Heart left ventricle (tissue), 16 donors: Measurements from ENCODE around the gene BNC2. TPM values are rescaled to one million over a fixed set of nuclear protein-coding genes. Genes with fewer than 3 reads are reported as not detected.

Experiments
- ATAC-seq, 4 donors: fragments of 200-7000 bp; cut with Tn5 transposase; one replicate each; pipeline ENCODE4 v1.9.1; 2020 to 2022; ENCODE audit warnings: moderate library complexity in 4 of 4, mild to moderate bottlenecking in 3 of 4, moderate number of reproducible peaks in 1 of 4
- DNase-seq, 5 donors: peaks; one replicate each; pipeline ENCODE4 v3.0.0-alpha.2; 2020
- H3K27ac ChIP-seq, 12 donors: fragments of 200-600 bp; sonication (generic) in 4 of 12; one replicate each; pipeline versions ENCODE4 v1.5.0 to v1.8.0; 2016 to 2022; ENCODE audit warnings: mild to moderate bottlenecking in 2 of 12
- H3K27me3 ChIP-seq, 9 donors: fragments of 200-600 bp; sonication (generic) in 2 of 9; one replicate each; pipeline versions ENCODE4 v1.5.1 to v1.8.0; 2016 to 2022; ENCODE audit warnings: mild to moderate bottlenecking in 3 of 9
- H3K36me3 ChIP-seq, 9 donors: fragments of 200-600 bp; sonication (generic) in 2 of 9; one replicate each; pipeline versions ENCODE4 v1.5.0 to v1.8.0; 2018 to 2022; ENCODE audit warnings: mild to moderate bottlenecking in 2 of 9
- H3K4me1 ChIP-seq, 12 donors: fragments of 200-600 bp; sonication (generic) in 4 of 12; one replicate each; pipeline versions ENCODE4 v1.5.0 to v1.8.0; 2016 to 2022; ENCODE audit warnings: mild to moderate bottlenecking in 3 of 12
- H3K4me3 ChIP-seq, 12 donors: fragments of 200-600 bp; sonication (generic) in 4 of 12; one replicate each; pipeline versions ENCODE4 v1.5.0 to v1.8.0; 2017 to 2022; ENCODE audit warnings: mild to moderate bottlenecking in 9 of 12, moderate library complexity in 4 of 12
- H3K9me3 ChIP-seq, 12 donors: fragments of 200-600 bp; sonication (generic) in 4 of 12; one replicate each; pipeline versions ENCODE4 v1.5.0 to v1.8.0; 2016 to 2022; ENCODE audit warnings: mild to moderate bottlenecking in 1 of 12
- POLR2A ChIP-seq, 2 donors: fragments of 450-650 bp; IDR thresholded peaks; one replicate each; pipeline ENCODE4 v1.6.1; 2017; ENCODE audit warnings: antibody characterized with exemption in 2 of 2, mild to moderate bottlenecking in 2 of 2, moderate library complexity in 2 of 2
- WGBS, 4 donors: extraction: QIAGEN DNeasy Blood & Tissue Kit in 2 of 4; methylation state at CpG; one replicate each; pipeline versions ENCODE4 v1.1.5 to v1.1.7; 2013 to 2018; 5-methylcytosine and 5-hydroxymethylcytosine counted together
- intact Hi-C, 10 donors: fragments of 100-400 bp; cut with DNase I; formaldehyde crosslinking; loops; one replicate each; pipeline versions ENCODE4 v1.11.1 to v1.14.2; 2022
- polyA plus RNA-seq, 2 donors: library from polyadenylated mRNA; stranded (reverse); fragments of 200-250 nt; gene quantifications; one replicate each; pipeline ENCODE4 v1.2.3, GENCODE V29; 2013
- total RNA-seq, 9 donors: library from RNA; depleted of rRNA in 2 of 9; stranded (reverse); fragments of >200 nt in 2 of 9; fragmentation: NEBNext Ultra II Directional in 3 of 9; extraction: Animal tissue kit (Norgen Biotek cat#: 25700) in 3 of 9; gene quantifications; one replicate each; pipeline versions ENCODE4 v1.1.0 to v1.2.4, GENCODE V29; 2016 to 2023
- TF ChIP-seq, protein P1 (sequence below), 12 donors: fragments of 200-600 bp; sonication (generic) in 4 of 12; IDR thresholded peaks; one replicate each; pipeline versions ENCODE4 v1.5.0 to v1.8.0; 2018 to 2022; ENCODE audit warnings: antibody characterized with exemption in 12 of 12, mild to moderate bottlenecking in 5 of 12
- donor health status: ischemic (EF 13 %, LVEDD 7.1; RV severe dilation, severe dysfunction).
- donor health status: healthy with polysubstance abuse.
- donor health status: DM: no; HTN: yes; CAD: no.
- donor health status: DM: no; HTN: no; CAD: no.
- donor health status: ischemic (EF 25% LVEDD 6.9; RV normal size, moderate dysfunction).
- donor health status: ischemic (EF 25% LVEDD 5.7; RV mildly dilated, moderate dysfunction).
- donor health status: healthy.
- donor health status: DM: yes; HTN: yes; CAD: no.
- donor health status: ischemic (EF 35%, LVEDD 5.7; RV mildly dilated, moderate dysfunction).
- donor health status: nonischemic (EF 11% LVEDD 7.7; RV severe dilation, severe dysfunction).
- donor health status: DM: yes; HTN: yes; CAD: no.
- donor health status: PGD.
- donor health status: ischemic (EF 29% LVEDD 5.4; RV normal size, mild dysfunction).
- donor health status: nonischemic (EF 23%, LVEDD 6.1; RV moderate dilation, normal function).

The BNC2 gene
- total and polyA plus RNA-seq, 11 donors, result 0.38 to 27.1 (median 3.8) TPM

GRCh38 chr9:16555802-16556201 is 314.7 kb downstream of the BNC2 start:
- Histone ChIP-seq H3K27ac (no peak overlapping the region), H3K9me3 (no peaks in the 10 kb centered on the region), H3K27me3 (no peaks in the 10 kb centered on the region), H3K4me1 (no peaks in the 10 kb centered on the region), H3K4me3 (no peak overlapping the region), H3K36me3 (peaks cover 0 to 18% (median 0%) of the 10 kb centered on the region in 9 donors)
- ATAC-seq (no peak), DNase-seq (no peak)
- intact Hi-C loops, result loop anchor here in 1 of 10 donors (10.0 kb wide), 1 partner anchor 61 kb away; no protein-coding TSS in a partner anchor
- WGBS, 4 donors, result 94 to 100% (median 97%) methylated on average over 1 of the region's 1 CpG
- TF ChIP-seq POLR2A (IDR thresholded peaks at IDR 0.05), result no peak
- TF ChIP-seq, protein P1, sequence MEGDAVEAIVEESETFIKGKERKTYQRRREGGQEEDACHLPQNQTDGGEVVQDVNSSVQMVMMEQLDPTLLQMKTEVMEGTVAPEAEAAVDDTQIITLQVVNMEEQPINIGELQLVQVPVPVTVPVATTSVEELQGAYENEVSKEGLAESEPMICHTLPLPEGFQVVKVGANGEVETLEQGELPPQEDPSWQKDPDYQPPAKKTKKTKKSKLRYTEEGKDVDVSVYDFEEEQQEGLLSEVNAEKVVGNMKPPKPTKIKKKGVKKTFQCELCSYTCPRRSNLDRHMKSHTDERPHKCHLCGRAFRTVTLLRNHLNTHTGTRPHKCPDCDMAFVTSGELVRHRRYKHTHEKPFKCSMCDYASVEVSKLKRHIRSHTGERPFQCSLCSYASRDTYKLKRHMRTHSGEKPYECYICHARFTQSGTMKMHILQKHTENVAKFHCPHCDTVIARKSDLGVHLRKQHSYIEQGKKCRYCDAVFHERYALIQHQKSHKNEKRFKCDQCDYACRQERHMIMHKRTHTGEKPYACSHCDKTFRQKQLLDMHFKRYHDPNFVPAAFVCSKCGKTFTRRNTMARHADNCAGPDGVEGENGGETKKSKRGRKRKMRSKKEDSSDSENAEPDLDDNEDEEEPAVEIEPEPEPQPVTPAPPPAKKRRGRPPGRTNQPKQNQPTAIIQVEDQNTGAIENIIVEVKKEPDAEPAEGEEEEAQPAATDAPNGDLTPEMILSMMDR (IDR thresholded peaks at IDR 0.05), result no peak

DNA sequence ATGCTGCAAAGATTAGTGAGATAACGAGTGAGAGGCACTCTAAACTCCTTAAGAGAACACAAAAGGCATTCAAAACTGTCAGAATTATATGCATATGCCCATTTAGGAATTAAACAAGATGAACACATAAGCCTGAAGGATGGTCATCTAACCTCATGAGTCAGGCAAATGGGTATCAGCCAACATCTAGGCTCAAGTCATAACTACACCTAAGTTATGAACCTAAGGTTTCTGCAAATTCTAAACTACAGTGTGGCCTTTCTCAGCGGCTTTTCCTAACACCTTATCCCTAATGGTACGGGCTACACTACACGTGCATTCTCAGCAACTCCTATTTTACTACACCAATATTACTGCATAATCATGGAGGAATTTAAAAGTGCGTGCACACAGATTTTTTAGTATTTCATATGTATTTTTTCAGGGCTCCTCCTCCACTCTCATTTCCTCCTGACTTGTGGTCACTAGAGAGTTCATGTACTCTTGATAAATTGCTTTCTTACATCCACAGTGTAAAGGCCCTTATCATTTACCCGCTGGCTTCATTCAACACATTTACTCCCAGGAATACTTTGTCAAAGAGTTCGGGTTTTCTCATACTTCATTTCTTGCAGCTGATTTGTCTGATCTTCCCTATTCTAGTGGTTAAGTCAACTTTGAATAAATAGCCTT is 316.5 kb downstream of the BNC2 start:
- Histone ChIP-seq H3K27ac (no peak overlapping the region), H3K4me1 (no peaks in the 10 kb centered on the region), H3K36me3 (peaks cover 0 to 21% (median 0%) of the 10 kb centered on the region in 9 donors), H3K4me3 (no peak overlapping the region), H3K27me3 (no peaks in the 10 kb centered on the region), H3K9me3 (no peaks in the 10 kb centered on the region)
- WGBS, 4 donors, result 59 to 65% (median 62%) methylated on average over 7 of the region's 7 CpGs
- intact Hi-C loops, result loop anchor here in 1 of 10 donors (10.0 kb wide), 1 partner anchor 59 kb away; no protein-coding TSS in a partner anchor
- ATAC-seq (no peak), DNase-seq (no peak)
- TF ChIP-seq, protein P1 (IDR thresholded peaks at IDR 0.05), result no peak
- no peak for TF ChIP-seq POLR2A (IDR thresholded peaks at IDR 0.05)

- intact Hi-C loops, result loop anchor here in 1 of 10 donors (10.0 kb wide), 1 partner anchor 57 kb away; no protein-coding TSS in a partner anchor
- WGBS, 4 donors, result 78 to 81% (median 80%) methylated on average over 15 of the region's 15 CpGs
- ATAC-seq (no peak), DNase-seq (no peak)
- H3K27ac ChIP-seq, result no peak overlapping the region
- no peaks in the 10 kb centered on the region for H3K4me1 ChIP-seq
- H3K4me3 ChIP-seq, result no peak overlapping the region
- H3K9me3 ChIP-seq, result no peaks in the 10 kb centered on the region
- H3K36me3 ChIP-seq, result peaks cover 0 to 21% (median 0%) of the 10 kb centered on the region in 9 donors
- TF ChIP-seq POLR2A (IDR thresholded peaks at IDR 0.05), result no peak
- TF ChIP-seq, protein P1 (IDR thresholded peaks at IDR 0.05), result no peak
- no peaks in the 10 kb centered on the region for H3K27me3 ChIP-seq
These were observed 318.2 kb downstream of the BNC2 start for GRCh38 chr9:16552252-16552651.

DNA sequence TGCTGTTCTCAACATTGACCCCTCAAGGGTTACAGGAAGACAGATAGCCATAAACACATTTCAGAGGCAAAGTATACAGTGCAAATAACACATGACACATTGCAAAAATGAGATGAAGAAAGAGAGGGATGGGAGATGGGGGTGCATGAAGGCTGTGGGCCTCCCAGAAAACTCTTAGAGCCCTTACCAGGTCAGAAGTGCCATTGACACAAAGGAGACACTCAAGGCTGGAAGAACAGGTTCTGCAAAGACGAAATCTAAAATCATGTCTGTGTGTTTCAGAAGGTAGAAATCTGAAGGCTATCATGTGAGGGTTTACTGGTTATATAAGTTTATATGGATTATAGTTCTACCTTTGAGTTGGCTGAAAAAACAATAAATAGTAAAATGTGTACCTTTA is 318.8 kb downstream of the BNC2 start:
- WGBS, 4 donors, result 92 to 93% (median 93%) methylated on average over 1 of the region's 1 CpG

More for the DNA sequence above, 318.8 kb downstream of the BNC2 start:
- no peak for ATAC-seq
- intact Hi-C loops, result loop anchor here in 1 of 10 donors (10.0 kb wide), 1 partner anchor 57 kb away; no protein-coding TSS in a partner anchor
- no peaks in the 10 kb centered on the region for H3K4me1 ChIP-seq
- no peaks in the 10 kb centered on the region for H3K27me3 ChIP-seq
- H3K9me3 ChIP-seq, result no peaks in the 10 kb centered on the region
- no peak overlapping the region for H3K27ac ChIP-seq
- H3K4me3 ChIP-seq, result no peak overlapping the region
- no peak for DNase-seq
- peaks cover 0 to 21% (median 0%) of the 10 kb centered on the region in 9 donors for H3K36me3 ChIP-seq
- TF ChIP-seq, protein P1 (IDR thresholded peaks at IDR 0.05), result no peak
- no peak for TF ChIP-seq POLR2A (IDR thresholded peaks at IDR 0.05)
